M059J (cell line): ENCODE measurements around the gene TH. TPM values are rescaled to one million over a fixed set of nuclear protein-coding genes. Genes with fewer than 3 reads are reported as not detected.

Source experiments
- DNase-seq: peaks from one replicate; pipeline ENCODE4 v3.0.0-alpha.2; 2012; ENCODE audit warnings: low read depth
- total RNA-seq: library from RNA; depleted of rRNA; stranded (reverse); fragments of >200 nt; shearing (Covaris generic); gene quantifications from 2 replicates; pipeline ENCODE4 v1.2.3, GENCODE V29; 2014; rRNA removed

TH gene
- 0.07 TPM in 1 of 2 replicates, not detected in the other for total RNA-seq

DNA sequence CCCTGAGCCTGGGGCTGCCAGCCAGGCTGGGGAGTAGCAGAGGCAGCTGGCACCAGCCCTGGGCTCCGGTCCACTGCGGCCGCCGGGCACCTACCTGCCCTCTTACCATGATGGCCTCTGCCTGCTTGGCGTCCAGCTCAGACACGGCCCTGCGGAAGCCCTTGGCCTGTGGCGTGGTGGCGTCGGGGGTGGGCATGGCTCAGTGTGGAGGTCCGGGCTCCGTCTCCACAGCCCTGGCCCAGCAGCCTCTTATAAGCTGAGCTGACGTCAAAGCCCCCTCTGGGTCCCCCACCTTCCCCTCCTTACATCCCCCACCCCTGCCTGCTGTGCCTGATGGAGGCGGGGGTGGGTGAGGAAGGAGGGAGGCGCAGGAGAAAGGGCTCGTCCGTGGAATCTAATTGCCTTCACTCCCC, at the start of gene TH:
Gene TH, minus strand, starts transcription at position 225 of the 413 bp plus-strand sequence. Its CDS starts 29 bp downstream, at position 196.
- DNase-seq = no peak

DNA sequence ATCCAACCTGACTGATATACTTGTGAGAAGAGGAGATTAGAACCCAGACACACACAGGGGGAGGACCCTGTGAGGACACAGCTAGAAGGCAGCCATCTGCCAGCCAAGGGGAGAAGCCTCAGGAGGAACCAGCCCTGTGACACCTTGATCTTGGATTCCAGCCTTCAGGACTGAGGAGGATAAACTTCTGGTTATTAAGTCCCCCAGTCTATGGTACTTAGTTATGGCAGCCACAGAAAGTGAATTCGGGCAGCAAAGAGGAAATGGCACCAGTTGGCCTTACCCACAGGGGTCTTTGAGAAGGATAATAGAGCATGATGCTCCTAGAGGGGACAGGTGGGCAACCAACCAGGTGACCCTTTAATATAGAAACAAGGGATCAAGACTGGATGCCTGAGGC, 49.4 kb upstream of the TH start:
- DNase-seq = no peak

DNA sequence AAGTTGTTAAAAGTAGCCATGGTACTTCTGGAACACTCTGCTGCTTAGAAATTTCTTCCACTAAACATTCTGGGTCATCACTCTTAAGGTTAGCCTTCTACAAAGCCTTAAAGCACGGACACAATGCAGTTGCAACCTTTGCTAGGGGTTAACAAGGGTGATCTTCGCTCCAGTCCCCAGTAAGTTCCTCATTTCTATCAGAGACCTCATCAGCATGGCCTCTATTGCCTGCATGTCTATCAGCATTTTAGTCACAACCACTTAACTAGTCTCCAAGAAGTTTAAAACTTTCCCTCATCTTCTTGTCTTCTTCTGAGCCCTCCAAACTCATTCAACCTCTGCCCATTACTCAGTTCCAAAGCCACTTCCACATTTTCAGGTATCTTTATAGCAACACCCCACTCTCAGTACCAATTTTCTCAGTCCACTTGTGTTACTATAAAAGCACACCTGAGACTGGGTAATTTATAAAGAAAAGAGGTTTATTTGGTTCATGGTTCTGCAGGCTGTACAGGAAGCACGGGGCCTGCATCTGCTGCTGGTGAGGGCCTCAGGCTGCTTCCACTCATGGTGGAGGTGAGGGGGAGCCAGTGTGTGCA, 48.7 kb upstream of the TH start:
- DNase-seq = no peak

DNA sequence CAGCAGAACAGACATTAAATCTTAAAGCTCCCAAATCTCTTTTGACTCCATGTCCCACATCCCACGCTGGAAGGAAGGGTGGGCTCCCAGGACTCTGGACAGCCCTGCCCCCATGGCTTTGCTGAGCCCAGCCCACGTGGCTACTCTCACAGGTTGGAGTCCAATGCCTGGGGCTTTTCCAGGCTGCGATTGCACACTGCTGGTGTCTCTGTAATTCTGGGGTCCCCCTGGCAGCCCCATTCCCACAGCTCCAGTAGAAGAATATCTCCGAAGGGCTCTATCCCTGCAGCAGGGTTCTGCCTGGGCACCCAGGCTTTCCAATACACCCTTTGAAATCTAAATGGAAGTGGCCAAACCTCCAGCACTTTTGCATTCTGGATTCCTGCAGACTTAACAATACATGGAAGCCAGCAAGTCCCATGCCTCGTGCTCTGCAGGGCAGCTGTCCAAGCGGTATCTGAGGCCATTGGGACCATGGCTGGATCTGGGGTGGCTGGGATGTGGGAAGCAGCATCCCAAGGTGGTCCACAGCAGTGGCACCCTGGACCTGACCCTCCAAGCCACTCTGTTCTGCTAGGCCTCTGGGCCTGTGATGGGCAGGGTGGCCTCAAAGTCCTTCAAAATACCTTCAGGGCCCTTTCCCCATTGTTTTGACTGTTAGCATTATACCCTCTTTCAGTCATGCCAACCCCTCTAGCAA, 47.9 kb upstream of the TH start:
- no peak for DNase-seq

DNA sequence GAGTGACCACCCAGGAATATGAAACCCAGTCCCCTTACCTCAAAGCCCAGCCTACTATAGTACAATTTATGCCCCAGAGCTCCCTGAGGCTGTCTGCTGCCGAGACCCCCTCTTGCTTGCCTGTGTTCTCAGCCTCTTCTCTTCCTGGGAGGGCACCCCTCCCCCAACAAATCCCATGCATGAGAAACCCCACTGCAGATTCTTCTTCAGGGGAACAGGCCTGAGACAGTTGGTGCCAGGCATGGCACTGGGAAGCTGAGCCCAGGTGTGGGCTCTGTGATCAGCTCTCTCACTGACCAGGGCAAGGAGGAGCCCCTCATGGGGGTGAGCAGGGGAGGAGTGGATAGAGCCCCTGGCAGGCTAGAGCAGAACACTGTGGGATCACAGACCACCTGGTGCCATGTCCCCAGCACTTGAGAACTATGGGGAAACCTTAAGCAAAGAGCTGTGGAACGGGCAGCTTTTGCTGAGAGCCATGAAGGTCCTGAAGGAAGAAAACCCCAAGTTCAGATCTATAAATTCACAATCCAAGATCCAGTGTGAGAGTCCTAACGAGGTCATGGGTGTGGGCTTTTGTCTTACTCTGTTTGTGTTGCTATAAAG, 46.5 kb upstream of the TH start:
- no peak for DNase-seq

DNA sequence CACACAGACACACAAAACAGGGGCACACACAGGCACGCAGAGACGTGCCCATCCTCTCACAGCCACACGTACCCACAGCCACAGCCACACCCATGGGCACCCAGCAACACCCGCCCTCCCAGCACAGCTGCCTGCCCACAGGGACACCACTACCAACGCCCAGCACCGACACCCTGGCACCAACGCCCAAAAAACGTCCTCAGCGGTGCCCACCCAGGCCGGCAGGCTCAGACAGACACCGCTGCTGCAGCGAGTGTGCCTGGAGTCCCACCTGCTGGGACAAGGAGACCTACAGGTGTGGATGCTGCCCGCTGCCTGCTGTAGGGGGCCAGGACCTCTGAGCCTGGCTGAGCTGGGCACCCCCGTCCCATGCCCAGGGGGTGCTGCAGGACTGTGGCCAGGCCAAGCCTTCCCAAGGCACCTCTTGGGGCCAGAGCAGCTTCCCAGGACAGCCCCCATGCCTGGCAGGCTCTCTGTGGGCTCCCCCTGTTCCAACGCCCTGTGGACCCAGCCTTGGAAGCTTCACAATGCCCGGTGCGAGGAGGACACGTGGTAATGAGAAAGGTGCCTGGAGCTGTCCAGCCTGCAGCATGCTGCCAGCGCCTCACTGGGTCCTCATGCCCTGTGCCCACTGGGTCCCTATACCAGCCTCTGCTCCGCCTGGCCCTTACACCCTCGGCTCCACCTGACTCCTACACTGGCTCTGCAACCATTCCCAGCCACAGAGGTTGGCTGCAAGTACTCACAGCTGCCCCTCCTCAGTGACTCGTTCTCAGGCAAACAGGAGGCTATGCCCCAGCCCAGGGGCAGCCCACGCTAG, 45.8 kb upstream of the TH start:
- no peak for DNase-seq

DNA sequence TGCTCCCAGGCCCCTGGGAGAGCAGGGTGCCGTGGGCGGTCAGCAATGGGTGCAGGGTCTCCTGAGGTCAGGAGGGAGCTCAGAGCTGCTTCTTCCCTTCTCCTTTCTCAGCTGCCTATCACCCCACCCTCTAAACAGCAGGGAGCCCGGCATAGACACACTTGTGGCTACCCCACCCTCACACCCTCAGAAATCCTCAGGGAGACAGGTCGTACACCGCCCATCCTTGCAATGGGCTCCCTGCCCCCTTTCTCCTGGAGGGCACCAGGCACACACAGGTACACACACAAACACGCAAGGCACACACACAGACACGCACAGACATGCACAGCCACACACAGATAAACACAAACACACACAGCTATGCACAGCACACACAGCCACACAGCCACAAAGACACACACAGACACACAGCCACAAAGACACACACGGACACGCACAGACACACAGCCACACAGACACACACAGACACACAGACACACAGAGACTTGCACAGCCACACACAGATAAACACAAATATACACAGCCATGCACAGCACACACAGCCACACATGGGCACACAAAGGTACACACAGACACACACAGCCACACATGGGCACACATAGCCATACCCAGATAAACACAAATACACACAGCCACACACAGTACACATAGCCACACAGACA, 44.9 kb upstream of the TH start:
- no peak for DNase-seq

DNA sequence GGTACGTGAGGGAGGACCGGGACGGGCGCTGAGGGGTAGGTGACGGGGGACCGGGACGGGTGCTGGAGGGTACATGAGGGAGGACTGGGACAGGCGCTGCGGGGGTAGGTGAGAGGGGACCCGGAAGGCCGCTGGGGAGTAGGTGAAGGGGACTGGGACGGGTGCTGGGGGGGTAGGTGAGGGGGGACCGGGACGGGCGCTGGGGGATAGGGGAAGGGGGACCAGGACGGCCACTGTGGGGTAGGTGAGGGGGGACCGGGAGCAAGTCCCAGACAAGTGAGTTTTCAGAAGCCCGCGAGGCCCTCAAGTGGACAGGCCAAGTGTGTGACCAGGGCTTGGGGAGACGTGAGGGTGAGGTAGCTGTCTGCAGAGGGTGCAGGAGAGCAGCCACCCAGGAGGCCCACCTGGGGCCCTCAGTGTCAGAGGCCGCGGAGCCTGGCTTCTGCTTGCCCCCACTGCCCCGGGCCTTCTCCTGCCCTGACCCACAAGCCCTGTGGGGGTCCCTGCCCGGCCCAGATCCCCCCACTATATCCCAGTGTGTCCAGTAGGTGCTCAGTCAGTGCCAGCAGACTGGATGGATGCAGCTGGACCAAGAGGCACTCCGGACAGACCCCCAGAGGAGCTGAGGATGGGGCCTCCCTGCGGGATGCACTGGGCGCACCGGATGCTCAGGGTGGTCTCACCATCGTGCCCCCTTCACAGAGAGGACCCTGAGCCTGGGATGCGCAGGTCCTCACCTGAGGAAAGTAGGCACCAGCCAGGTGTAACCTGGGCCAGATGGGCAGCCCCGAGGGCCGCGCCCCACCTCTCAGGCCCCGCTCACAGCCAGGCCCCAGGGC, 44.2 kb upstream of the TH start:
- no peak for DNase-seq

DNA sequence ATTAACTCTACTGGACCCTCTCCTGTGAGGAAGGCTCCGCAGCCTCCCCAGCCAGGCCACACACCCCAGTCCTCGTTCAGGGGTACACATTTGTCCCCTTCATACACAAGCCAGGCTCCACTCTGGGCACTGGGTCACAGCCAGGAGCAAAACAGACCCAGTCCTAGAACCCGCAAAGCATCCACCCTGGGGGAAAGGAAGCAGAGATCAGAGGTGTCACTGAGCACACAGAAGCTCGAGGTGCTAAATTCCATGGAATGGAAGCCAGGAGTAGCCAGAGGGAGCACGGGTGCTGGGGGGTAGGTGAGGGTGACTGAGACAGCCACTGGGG, 43.6 kb upstream of the TH start:
- no peak for DNase-seq

DNA sequence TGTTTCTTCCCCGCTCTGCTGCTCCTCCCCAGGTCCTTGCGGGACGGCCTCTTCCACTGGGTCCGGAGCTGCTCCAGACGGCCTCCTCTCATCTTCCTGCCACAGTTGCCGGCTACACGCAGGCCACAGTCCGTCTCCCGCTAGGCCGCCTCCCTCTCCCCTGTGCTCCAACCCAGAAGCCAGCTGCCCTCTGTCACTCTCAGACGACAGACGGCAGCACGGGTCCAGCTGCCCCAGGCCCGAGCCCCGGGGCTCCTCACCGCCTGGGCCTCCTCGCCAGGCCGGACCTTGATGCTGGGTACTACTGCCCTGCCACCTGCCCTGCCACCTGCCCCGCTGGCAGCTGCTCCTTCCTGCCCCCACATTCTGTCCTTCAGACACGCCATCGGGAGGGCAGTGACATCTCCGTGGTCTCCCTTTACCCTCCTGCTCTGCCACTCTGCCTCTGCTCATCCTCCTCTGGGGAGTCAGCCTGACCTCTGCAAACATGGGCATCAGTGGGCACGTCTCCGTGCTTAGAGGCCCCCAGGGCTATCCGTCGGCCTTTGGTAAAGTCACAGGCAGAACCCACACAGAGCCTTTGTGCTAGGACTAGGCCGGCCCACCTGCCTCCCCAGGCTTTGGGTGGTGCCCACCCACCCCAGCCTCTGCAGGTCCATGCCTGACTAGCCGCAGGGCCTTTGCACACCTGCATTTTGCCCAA, 43.1 kb upstream of the TH start:
- no peak for DNase-seq

DNA sequence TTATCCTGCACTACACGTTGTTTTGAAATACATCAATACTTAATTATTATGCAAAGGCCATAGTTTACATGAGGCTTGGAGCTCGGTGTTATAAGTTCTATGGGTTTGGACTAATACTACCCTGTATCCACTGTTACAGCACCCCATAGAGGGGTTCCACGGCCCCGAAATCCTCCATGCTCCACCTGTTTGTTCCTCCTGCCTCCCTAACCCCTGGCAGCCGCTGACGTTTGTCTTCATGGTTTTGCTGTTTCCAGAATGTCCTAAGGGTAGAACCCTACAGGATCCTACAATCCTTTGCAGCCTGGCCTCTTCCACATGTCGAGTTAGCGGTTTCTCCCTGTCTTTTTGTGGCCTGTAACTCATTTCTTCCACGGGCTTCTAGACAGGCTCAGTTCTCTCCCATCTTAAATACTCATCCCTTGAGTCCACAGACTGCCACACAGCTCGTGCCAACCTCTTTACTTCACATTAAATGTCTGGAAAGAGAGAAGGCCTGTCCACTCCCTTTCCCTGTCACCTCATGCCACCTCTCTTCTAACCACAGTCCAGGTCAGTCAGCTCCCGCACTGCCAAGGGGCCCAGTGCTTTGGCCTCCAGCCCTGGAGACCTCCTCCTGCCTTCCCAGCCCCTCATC, 42.4 kb upstream of the TH start:
- no peak for DNase-seq

DNA sequence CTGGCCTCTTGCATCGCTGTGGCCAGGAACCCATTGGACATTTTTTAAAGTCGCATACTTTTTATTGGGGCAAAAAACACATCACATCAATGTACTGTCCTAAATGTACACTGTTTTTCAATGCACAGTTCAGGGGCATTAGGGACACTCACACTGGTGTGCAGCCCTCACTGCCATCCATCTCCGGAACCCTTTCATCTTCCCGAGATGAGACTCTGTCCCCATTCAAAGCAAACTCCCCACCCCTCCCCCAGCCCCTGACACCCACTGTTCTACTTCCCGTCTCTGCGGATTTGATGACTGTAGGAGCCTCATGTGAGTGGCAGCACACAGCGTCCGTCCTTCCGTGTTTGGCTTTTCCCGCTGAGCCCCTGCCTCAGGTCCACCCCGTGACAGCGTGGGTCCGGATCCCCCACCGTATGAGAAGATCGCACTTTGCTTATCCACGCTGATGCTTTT, 41.8 kb upstream of the TH start:
- DNase-seq = no peak

DNA sequence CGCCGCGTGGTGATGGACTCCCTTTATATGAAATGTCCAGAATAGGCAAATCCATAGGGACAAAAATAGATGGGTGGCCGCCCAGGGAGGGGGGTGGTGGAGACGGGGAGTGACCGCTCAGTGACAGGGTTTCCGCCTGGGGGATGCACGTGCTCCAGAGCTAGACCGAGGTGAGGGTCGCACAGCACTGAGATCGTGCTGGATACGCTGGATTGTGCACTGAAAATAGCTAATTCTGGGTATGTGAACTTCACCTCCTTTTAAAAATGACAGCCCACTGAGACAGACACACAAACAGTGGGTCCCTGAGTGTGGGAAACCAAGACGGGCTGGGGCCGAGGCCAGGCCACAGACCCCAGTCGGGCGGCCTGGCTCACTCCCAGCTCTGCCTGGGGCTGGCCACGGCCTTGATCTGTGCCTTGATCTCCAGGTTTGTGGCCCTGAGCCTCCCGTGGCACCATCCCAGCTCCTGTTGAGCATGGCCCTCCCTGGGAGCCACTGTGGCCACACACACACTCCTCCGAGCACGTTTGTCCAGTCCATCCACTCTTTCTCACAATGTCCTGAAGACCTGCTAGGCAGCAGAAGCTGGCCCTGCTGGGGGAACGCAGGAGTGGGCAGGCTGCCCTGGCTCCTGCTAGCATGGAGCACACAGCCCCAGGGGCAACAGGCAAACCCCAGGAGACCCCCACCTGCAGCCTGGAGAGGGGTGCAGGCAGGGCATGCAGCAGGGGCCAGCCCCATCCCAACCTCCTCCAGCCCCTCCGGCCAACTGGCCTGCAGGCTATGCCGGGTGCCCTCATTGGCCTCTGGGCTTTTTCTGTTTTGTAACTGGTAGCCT, 41.0 kb upstream of the TH start:
- no peak for DNase-seq

DNA sequence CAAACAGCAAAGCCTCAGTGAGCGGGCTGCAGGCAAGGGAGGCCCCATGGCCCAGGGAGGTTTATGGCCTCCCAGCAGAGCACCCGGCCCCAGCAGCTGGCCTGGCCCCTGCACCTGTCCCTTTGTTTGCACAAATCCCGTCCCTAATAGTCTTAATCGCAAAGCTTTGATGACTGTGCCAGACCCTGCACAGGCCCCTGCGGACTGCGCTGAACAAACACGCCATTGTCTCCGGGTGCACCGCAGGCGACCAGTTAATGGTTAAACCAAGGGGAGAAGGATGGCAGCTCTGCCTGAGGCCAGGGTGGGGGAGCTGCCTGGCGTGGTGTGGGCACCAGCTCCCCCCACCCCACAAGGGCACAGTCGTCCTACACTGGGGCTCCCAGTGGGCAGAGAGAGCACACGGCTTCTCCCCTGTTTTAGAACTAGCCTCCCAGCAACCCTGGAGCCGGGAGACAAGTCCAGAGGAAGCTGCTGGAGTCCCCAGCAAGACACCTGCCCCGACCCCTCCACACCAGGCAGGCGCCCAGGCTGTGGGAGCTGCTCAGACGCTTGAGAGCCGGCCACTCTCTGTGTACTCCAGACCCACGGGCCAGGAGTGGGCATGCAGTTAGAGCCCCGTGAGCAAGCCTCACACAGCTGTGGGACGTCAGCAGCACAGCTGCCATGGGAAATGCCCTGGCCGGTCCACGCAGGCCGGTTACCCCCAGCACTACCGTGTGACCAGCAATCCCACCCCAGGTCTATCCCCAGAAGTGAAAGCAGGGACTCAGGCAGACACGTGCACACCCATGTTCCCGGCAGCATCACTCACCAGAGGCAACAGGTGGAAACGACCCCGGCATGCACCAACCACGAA, 39.7 kb upstream of the TH start:
- DNase-seq = no peak

DNA sequence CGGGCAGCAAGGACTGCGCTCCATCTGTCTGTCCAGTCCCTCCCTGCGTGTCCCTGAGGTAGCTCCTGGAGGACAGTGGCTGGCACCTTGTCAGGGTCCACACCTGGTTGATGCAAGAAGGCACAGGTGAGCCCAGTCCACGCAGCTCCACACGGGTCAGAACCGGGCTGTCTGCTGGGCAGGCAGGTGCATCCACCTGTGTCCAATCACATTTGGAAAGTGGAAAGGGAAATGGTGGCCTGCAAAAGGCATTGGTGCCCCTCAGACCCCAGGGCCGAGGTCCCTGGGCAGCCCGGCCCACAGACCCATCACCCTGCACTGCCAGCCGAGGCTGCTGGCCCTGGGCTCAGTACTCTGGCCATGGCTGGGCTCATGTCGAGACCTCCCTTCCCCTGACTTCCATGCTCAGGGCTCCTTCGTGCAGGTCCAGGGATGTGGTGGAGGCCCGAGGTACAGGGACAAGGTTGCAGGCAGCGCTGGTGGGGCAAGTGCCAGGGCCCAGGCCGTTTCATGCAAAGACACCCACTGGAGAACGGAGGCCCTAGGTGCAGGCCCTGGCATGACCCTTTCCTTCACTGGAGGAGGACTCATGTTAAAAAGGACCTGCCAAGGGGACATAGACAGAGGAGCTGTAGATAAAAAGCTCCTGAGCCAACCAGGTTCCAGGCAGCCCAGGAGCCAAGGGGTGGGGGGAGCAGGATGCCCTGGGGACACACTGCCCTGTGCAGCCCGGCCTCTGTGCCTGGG, 38.9 kb upstream of the TH start:
- DNase-seq = no peak

DNA sequence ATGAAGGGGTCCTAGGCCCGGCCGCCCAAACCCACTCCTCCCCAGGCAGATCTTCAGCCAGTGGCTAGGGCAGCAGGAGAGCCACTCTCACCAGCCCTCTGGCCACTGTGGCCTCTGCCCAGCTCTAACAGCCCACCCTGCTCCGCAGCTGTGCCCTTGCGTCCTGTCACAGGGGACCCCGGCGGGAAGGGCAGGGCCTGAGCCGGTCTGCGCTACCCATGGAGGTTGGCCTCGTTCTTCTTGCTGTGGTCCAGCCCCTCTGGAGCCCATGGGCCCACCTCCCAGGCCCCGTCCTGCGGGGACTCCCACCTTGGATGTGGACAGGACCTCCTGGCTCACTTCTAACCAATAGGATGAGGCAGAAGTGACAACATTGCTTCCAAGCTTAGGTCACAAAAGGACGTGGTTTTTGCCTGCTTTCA, 38.3 kb upstream of the TH start:
- DNase-seq = no peak

DNA sequence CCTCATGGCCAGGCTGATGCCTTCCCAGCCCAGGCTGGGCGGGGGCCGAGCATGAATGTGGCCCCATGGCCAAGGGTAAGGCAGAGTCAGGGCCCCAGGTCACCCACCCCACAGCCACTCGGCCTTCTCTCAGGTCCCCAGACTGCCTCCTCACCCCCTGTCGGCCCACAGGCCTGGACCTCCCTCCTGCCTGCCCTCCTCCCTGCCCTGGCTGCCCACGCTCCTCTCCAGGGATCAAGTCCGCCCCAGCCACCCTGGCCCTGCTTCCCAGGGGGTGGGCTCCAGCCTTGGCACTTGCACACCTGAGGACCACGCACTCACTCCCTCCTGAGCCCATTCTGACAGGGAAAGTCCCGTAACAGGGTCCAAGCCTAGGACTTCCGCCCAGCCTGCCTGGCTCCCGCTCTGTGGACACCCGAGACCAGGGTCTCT, 37.8 kb upstream of the TH start:
- DNase-seq = no peak
